C4-2B (cell line): ENCODE measurements around the gene ENOX2.
"Not testable (repeated sequence)": the region's sequence is repeated elsewhere in the genome, so short reads cannot be mapped to it uniquely, and the experiment has no call there.

ENCODE experiments used
- H3K27ac ChIP-seq: fragments of 450-650 bp; 2 replicates; pipeline ENCODE4 v1.5.1; 2017
- ZFX ChIP-seq: fragments of 450-650 bp; IDR thresholded peaks from 2 replicates; pipeline ENCODE4 v1.6.1; 2017
- TF ChIP-seq, protein P1 (sequence below): fragments of 450-650 bp; conservative IDR thresholded peaks from 2 replicates; pipeline ENCODE4 v1.5.1; 2017; ENCODE audit warnings: mild to moderate bottlenecking

ENOX2 gene

DNA sequence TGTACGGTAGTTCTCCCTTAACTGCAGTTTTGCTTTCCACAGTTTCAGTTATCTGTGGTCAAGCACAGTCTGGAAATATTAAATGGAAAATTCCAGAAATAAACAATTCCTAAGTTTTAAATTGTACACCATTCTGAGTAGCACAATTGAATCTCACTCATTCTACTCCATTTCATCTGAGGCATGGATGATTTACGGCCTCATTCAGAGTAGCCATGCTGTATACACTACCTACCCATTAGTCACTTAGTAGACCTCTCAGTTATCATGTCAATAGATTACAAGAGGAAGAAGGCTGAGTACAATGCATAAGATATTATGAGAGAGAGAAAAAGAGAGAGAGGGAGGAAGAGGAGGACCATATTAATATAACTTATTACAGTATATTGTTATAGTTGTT, 77.5 kb downstream of the ENOX2 start:
- H3K27ac ChIP-seq: no peak overlapping the region
- TF ChIP-seq ZFX: no peak
- TF ChIP-seq, protein P1, sequence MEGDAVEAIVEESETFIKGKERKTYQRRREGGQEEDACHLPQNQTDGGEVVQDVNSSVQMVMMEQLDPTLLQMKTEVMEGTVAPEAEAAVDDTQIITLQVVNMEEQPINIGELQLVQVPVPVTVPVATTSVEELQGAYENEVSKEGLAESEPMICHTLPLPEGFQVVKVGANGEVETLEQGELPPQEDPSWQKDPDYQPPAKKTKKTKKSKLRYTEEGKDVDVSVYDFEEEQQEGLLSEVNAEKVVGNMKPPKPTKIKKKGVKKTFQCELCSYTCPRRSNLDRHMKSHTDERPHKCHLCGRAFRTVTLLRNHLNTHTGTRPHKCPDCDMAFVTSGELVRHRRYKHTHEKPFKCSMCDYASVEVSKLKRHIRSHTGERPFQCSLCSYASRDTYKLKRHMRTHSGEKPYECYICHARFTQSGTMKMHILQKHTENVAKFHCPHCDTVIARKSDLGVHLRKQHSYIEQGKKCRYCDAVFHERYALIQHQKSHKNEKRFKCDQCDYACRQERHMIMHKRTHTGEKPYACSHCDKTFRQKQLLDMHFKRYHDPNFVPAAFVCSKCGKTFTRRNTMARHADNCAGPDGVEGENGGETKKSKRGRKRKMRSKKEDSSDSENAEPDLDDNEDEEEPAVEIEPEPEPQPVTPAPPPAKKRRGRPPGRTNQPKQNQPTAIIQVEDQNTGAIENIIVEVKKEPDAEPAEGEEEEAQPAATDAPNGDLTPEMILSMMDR: no peak

DNA sequence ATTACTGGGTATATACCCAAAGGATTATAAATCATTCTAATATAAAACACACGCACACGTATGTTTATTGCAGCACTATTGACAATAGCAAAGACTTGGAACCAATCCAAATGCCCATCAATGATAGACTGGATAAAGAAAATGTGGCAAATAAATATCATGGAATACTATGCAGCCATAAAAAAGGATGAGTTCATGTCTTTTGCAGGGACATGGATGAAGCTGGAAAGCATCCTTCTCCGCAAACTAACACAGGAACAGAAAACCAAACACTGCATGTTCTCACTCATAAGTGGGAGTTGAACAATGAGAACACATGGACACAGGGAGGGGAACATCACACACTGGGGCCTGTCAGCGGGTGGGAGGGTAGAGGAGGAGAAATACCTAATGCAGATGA, 83.6 kb downstream of the ENOX2 start:
- H3K27ac ChIP-seq: not testable (repeated sequence)

- H3K27ac ChIP-seq: not testable (repeated sequence)
These were observed 89.1 kb downstream of the ENOX2 start for GRCh38 chrX:130813932-130814331.

DNA sequence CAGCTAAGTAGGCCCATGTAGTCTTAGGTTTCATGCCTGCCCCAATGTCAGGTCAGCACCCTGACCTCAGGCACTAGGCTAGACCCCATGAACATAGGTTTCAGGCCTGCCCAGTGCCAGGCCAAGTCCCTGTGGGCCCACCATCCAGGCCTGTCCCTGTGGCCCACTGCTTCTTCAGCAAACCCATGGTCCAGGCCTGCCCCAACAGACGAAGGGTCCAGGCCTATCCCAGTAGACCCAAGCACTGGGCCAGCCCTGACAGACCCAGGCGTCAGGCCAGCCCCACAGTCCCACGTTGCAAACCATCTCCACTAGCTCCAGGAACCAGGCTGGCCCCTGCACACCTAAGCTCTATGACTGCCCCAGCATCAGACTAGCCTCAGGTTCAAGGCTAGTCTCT, 92.4 kb downstream of the ENOX2 start:
- no peak overlapping the region for H3K27ac ChIP-seq
- TF ChIP-seq, protein P1: no peak
- TF ChIP-seq ZFX: no peak

GRCh38 chrX:130805903-130806302, 97.1 kb downstream of the ENOX2 start:
- TF ChIP-seq ZFX: no peak
- TF ChIP-seq, protein P1: no peak
- H3K27ac ChIP-seq: no peak overlapping the region

DNA sequence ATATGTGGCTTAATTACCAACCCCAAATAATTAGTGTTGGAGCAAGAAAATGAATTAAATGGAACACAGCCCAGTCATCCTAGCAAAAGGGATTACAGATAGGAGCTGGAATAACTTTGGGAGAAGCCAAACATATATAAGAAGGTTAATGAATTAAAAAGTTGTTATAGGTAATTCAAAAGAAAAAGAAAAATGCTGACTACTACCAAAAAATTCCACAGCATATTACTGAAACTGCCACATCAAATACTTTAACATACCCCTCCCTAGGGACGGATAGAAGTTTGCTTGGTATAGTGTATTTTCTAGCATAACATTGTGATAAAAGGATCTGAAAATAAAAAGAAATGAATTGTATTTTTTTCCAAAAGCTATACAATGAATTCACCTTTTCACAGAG, 99.5 kb downstream of the ENOX2 start:
- TF ChIP-seq ZFX: no peak
- TF ChIP-seq, protein P1: no peak
- no peak overlapping the region for H3K27ac ChIP-seq

- TF ChIP-seq, protein P1: no peak
- no peak for TF ChIP-seq ZFX
- H3K27ac ChIP-seq: no peak overlapping the region
These were observed 101.1 kb downstream of the ENOX2 start for GRCh38 chrX:130801901-130802300.

GRCh38 chrX:130799393-130799792, 103.6 kb downstream of the ENOX2 start:
- H3K27ac ChIP-seq: no peak overlapping the region

More at GRCh38 chrX:130799393-130799792, 103.6 kb downstream of the ENOX2 start:
- TF ChIP-seq, protein P1: no peak
- TF ChIP-seq ZFX: no peak
